ENCODE measurements around the gene LRRC46. TPM values are rescaled to one million over a fixed set of nuclear protein-coding genes. Genes with fewer than 3 reads are reported as not detected.

The LRRC46 gene
- total and polyA plus RNA-seq, 2 of the 13 experiments (the other 11 are each of a cell fraction or from before 2014, with no cell fraction given) = 0.09 TPM

DNA sequence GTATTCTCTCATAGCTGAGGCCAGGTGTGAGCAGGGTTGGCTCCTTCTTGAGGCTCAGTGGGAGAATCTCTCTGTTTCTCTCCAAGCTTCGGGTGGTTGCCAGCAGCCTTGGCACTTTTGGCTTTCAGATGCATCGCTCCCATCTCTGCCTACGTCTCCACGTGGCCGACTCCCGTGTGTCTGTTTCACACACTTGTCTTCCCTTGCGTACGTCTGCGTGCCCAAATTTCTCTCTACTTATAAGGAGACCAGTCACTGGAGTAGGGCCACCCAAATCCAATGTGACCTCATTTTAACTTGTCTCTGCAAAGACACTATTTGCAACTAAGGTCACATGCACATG lies 24.6 kb upstream of the LRRC46 start:
- no peak overlapping the region for H3K27ac ChIP-seq (ENCODE audit: extremely low read length, insufficient read depth, low read length)
- H3K36me3 ChIP-seq (replicated peaks in 1 of 2; ENCODE audit: control insufficient read depth in 1 of 2, insufficient read depth in 2 of 2, low read length in 2 of 2) = peaks cover 4 to 7% of the 10 kb centered on the region in 2 experiments; a peak in 3 of 5 replicates
- H3K9me3 ChIP-seq (ENCODE audit: low read length) = no peaks in the 10 kb centered on the region
- H3K4me1 ChIP-seq (ENCODE audit: insufficient read depth, low read length) = peaks cover 12% of the 10 kb centered on the region
- in situ Hi-C loops (cut with HindIII; ENCODE audit: extremely low pct_ligation_motif_present, low pct_unique_long_range_greater_than_20kb) = no loop called here
- BruUV-seq (replicated peaks) = no TSS peak
- ChIA-PET POLR2A (no interaction called here), CTCF (ENCODE audit: low intra/inter-chr PET ratio, low total read pairs) (no interaction called here)
- no peak overlapping the region for H2AFZ ChIP-seq (ENCODE audit: low read length)
- peaks cover 2 to 8% of the 10 kb centered on the region in 2 experiments; a peak in 3 of 5 replicates for H3K27me3 ChIP-seq (ENCODE audit: control insufficient read depth in 1 of 2, insufficient read depth in 2 of 2, low read length in 2 of 2)
- WGBS (ENCODE audit: low lambda C conversion rate) = 94% methylated on average over 9 of the region's 9 CpGs
- intact Hi-C loops (cut with micrococcal nuclease; ENCODE audit: unreplicated experiment) = no loop called here
- no peak overlapping the region for H3K4me3 ChIP-seq (replicated peaks in 1 of 3; ENCODE audit: insufficient read depth in 1 of 3, low read depth in 2 of 3, low read length in 3 of 3)
- H3K79me2 ChIP-seq (ENCODE audit: insufficient read depth, low read length) = no peaks in the 10 kb centered on the region
- H3K4me2 ChIP-seq (ENCODE audit: low read depth, low read length) = no peak overlapping the region
- DNase-seq (ENCODE audit: low spot score) (no peak), ATAC-seq (no peak), FAIRE-seq (no peak)
- no peak overlapping the region for H3K9ac ChIP-seq (ENCODE audit: insufficient read depth, low read depth, low read length)
- TF ChIP-seq, protein P1, sequence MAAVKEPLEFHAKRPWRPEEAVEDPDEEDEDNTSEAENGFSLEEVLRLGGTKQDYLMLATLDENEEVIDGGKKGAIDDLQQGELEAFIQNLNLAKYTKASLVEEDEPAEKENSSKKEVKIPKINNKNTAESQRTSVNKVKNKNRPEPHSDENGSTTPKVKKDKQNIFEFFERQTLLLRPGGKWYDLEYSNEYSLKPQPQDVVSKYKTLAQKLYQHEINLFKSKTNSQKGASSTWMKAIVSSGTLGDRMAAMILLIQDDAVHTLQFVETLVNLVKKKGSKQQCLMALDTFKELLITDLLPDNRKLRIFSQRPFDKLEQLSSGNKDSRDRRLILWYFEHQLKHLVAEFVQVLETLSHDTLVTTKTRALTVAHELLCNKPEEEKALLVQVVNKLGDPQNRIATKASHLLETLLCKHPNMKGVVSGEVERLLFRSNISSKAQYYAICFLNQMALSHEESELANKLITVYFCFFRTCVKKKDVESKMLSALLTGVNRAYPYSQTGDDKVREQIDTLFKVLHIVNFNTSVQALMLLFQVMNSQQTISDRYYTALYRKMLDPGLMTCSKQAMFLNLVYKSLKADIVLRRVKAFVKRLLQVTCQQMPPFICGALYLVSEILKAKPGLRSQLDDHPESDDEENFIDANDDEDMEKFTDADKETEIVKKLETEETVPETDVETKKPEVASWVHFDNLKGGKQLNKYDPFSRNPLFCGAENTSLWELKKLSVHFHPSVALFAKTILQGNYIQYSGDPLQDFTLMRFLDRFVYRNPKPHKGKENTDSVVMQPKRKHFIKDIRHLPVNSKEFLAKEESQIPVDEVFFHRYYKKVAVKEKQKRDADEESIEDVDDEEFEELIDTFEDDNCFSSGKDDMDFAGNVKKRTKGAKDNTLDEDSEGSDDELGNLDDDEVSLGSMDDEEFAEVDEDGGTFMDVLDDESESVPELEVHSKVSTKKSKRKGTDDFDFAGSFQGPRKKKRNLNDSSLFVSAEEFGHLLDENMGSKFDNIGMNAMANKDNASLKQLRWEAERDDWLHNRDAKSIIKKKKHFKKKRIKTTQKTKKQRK (IDR thresholded peaks at IDR 0.05; ENCODE audit: low read length) = no peak
- TF ChIP-seq MIER2 (CRISPR knock-in tag; IDR thresholded peaks at IDR 0.05) (no peak), ZNF598 (CRISPR knock-in tag; IDR thresholded peaks at IDR 0.05; ENCODE audit: borderline replicate concordance) (no peak), ZNF136 (CRISPR knock-in tag; IDR thresholded peaks at IDR 0.05; ENCODE audit: low read depth) (no peak), SP5 (CRISPR knock-in tag; IDR thresholded peaks at IDR 0.05; ENCODE audit: borderline replicate concordance, low read depth) (no peak), NR2F6 (IDR thresholded peaks at IDR 0.05) (no peak), NR2F6 (CRISPR knock-in tag; IDR thresholded peaks at IDR 0.05) (no peak), ZNF563 (CRISPR knock-in tag; IDR thresholded peaks at IDR 0.05) (no peak), GPN1 (CRISPR knock-in tag; IDR thresholded peaks at IDR 0.05; ENCODE audit: borderline replicate concordance) (no peak), ZNF629 (CRISPR knock-in tag; conservative IDR thresholded peaks at IDR 0.05) (no peak)
- TF ChIP-seq, protein P2, sequence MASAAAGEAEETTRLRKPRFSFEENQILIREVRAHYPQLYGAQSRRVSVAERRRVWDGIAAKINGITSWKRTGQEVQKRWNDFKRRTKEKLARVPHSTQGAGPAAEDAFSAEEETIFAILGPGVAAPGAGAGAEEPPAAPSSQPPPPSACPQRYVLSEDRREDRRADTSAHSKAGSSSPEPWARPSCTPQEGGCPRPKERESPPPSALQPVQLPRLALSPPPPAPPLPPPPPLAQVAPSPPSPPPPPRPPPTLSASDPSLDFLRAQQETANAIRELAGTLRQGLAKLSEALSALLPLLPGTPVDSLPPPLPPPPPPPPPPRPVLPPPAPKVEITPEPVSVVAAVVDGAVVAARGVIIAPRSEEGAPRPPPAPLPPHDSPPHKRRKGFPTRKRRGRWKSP (CRISPR knock-in tag; IDR thresholded peaks at IDR 0.05) = no peak
- peaks cover 4% of the 10 kb centered on the region; the same call in 1 of the 2 replicates for H4K20me1 ChIP-seq (ENCODE audit: insufficient read depth, low read length)

All from HepG2 (cell line).